Activated T-helper 1 cell treated with anti-CD3 and anti-CD28 coated beads, Interleukin-12 subunit alpha, Interleukin-12 subunit beta, Interleukin-2, Interleukin-4 antibody, amounts not matched to agents 30 ng/mL and 10 ng/mL and 1 ng/mL, durations not matched to agents 14 hours and 24 hours and 36 hours (primary cell): Measurements from ENCODE around the gene IL19. TPM values are rescaled to one million over a fixed set of nuclear protein-coding genes. Genes with fewer than 3 reads are reported as not detected.

ENCODE experiments used
- total RNA-seq: library from RNA; stranded (reverse); gene quantifications from 2 replicates; pipeline ENCODE4 v1.2.3, GENCODE V29; 2022

Gene IL19
- total RNA-seq, 1 donor from 2014 or later, result not detected

Other genes starting within 250 kb of the IL19 start
- 89.1 and 101 TPM in 2 replicates for gene EIF2D, start 158.3 kb upstream of the IL19 start, total RNA-seq
- gene DYRK3, start 135.2 kb upstream of the IL19 start, total RNA-seq, result 22.1 and 23.3 TPM in 2 replicates
- 117 and 120 TPM in 2 replicates for gene MAPKAPK2, start 85.9 kb upstream of the IL19 start, total RNA-seq
- gene IL10, start 1.7 kb downstream of the IL19 start, total RNA-seq, result 4.4 and 5.0 TPM in 2 replicates
- not detected in 2 replicates for gene IL20, start 94.8 kb downstream of the IL19 start, total RNA-seq
- gene IL24, start 126.7 kb downstream of the IL19 start, total RNA-seq, result 4.4 and 6.8 TPM in 2 replicates
- gene FCMR, start 151.2 kb downstream of the IL19 start, total RNA-seq, result 24.5 and 27.9 TPM in 2 replicates
- 0.07 TPM in 1 of 2 replicates, not detected in the other for gene PIGR, start 175.7 kb downstream of the IL19 start, total RNA-seq
- not detected in 2 replicates for gene FCAMR, start 199.7 kb downstream of the IL19 start, total RNA-seq